ENCODE data around the gene TDP2.

DNA sequence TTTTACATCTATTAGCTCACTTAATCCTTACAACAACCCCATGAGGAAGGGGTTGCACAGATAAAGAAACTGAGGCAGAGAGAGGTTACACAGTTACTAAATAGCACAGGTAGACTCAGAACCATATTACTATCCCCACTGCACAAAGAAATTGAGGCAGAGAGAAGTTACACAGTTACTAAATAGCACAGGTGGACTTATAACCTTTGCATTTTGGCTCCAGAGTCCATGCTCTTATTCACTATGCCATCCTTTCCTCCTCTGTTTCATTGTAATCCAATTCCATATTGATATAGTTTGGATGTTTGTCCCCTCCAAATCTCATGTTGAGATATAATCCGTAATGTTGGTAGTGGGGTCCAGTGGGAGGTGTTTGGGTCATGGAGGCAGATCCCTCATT lies 3.5 kb downstream of the TDP2 start:
- TF ChIP-seq, protein P1, sequence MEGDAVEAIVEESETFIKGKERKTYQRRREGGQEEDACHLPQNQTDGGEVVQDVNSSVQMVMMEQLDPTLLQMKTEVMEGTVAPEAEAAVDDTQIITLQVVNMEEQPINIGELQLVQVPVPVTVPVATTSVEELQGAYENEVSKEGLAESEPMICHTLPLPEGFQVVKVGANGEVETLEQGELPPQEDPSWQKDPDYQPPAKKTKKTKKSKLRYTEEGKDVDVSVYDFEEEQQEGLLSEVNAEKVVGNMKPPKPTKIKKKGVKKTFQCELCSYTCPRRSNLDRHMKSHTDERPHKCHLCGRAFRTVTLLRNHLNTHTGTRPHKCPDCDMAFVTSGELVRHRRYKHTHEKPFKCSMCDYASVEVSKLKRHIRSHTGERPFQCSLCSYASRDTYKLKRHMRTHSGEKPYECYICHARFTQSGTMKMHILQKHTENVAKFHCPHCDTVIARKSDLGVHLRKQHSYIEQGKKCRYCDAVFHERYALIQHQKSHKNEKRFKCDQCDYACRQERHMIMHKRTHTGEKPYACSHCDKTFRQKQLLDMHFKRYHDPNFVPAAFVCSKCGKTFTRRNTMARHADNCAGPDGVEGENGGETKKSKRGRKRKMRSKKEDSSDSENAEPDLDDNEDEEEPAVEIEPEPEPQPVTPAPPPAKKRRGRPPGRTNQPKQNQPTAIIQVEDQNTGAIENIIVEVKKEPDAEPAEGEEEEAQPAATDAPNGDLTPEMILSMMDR (IDR thresholded peaks at IDR 0.05; ENCODE audit: insufficient read depth, low read depth, low read length), result no peak
- TF ChIP-seq EZH2 (IDR thresholded peaks at IDR 0.05; ENCODE audit: insufficient read depth, low read length), result no peak

Data from astrocyte (in vitro differentiated cells and primary cell).